Measurements from ENCODE around the gene TTC16. TPM values are rescaled to one million over a fixed set of nuclear protein-coding genes. Genes with fewer than 3 reads are reported as not detected.

The TTC16 gene
- total RNA-seq, 1 donor from 2014 or later = 0.07 TPM

DNA sequence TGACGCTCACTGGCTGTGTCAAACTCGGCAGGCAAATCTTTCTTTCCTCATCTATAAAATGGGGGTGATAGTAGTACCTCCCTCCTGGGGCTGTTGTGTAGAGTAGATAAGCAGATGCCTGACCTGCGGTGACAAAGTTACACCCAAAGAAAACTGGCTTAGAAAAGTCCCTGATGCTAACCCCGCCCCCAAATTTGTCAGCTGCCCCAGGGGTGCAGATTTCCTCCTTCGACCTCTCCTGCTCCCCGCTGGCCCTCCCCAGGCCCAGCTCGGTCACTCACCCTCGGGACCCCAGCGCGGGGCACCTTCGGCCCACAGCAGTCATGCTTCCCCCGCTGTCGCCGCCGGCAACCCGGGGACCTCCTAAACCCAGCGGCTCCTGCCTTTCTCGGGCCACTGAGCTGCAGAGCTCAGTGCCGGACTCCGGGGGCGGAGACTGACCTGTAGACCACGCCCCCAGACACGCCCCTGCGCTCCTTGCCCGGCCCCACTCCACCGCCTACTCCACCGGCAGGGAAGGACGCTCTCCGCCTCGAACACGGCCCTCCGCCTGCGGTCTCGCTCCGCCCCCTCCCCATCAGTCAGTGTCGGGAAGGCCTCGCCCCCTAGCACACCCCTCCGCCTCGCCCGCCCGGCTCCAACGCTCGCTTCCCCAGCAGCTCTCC is 55.2 kb downstream of the TTC16 start:
- TF ChIP-seq, protein P1, sequence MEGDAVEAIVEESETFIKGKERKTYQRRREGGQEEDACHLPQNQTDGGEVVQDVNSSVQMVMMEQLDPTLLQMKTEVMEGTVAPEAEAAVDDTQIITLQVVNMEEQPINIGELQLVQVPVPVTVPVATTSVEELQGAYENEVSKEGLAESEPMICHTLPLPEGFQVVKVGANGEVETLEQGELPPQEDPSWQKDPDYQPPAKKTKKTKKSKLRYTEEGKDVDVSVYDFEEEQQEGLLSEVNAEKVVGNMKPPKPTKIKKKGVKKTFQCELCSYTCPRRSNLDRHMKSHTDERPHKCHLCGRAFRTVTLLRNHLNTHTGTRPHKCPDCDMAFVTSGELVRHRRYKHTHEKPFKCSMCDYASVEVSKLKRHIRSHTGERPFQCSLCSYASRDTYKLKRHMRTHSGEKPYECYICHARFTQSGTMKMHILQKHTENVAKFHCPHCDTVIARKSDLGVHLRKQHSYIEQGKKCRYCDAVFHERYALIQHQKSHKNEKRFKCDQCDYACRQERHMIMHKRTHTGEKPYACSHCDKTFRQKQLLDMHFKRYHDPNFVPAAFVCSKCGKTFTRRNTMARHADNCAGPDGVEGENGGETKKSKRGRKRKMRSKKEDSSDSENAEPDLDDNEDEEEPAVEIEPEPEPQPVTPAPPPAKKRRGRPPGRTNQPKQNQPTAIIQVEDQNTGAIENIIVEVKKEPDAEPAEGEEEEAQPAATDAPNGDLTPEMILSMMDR (IDR thresholded peaks at IDR 0.05; ENCODE audit: unreplicated experiment) = no peak
- Mint-ChIP-seq H3K27ac (peak overlapping the region; percentile 77), H3K27me3 (peaks cover 44% of the 10 kb centered on the region), H3K4me1 (ENCODE audit: low read depth) (peaks cover 4% of the 10 kb centered on the region), H3K4me3 (ENCODE audit: low read depth) (peak overlapping the region; percentile 71), H3K9me3 (ENCODE audit: low read depth) (no peaks in the 10 kb centered on the region), H3K36me3 (ENCODE audit: insufficient read depth) (no peaks in the 10 kb centered on the region)
- DNase-seq (ENCODE audit: low spot score, unreplicated experiment) = peak; percentile 98

DNA sequence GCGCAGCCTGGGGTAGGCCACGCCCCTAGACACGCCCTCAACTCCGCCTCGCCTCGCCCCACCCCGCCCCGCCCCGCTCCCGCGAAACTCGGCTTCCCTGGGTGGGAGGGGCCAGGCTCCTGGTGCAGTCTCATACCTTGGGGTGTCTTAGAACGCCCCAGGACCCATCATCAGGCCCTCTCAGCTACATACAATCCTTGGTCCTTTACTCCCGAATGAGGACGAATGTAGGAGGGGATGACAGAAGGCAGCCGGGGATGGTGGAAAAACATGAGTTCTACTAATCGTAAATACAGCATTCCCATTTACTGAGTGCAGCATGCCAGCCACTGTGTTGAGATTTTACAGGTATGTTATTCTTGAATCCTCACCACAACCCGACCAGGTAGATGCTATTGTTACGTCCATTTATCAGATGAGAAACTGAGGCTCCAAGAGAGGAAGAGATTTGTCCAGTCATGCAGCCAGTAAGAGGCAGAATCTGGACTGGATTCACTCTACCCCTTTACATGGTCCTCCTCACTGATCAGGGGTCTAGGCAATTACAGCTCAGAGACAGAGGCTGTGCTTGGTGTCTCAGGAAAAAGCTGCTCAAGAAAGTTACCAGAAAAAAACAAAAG is 55.8 kb downstream of the TTC16 start:
- TF ChIP-seq, protein P1 (IDR thresholded peaks at IDR 0.05; ENCODE audit: unreplicated experiment) = no peak
- Mint-ChIP-seq H3K27me3 (peaks cover 39% of the 10 kb centered on the region), H3K9me3 (ENCODE audit: low read depth) (no peaks in the 10 kb centered on the region), H3K36me3 (ENCODE audit: insufficient read depth) (no peaks in the 10 kb centered on the region), H3K27ac (no peak overlapping the region), H3K4me3 (ENCODE audit: low read depth) (no peak overlapping the region), H3K4me1 (ENCODE audit: low read depth) (peaks cover 4% of the 10 kb centered on the region)
- no peak for DNase-seq (ENCODE audit: low spot score, unreplicated experiment)

DNA sequence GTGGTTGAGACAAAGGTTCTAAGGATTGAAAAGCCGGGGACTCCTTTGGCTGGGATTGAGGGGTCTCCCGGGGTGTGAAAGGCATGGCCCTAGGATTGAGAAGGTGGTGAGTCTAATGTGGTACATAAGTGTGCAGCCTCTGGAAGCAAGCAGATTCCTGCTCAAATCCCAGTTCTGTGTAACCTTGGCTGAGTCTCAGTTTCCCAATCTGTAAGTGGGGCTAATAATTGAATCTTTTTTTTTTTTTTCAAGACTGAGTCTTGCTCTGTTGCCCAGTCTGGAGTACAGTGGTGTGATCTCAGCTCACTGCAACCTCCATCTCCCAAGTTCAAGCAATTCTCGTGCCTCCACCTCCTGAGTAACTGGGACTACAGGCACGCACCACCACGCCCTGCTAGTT is 56.7 kb downstream of the TTC16 start:
- no peak for DNase-seq (ENCODE audit: low spot score, unreplicated experiment)
- Mint-ChIP-seq H3K27me3 (peaks cover 32% of the 10 kb centered on the region), H3K4me3 (ENCODE audit: low read depth) (no peak overlapping the region), H3K9me3 (ENCODE audit: low read depth) (no peaks in the 10 kb centered on the region), H3K36me3 (ENCODE audit: insufficient read depth) (no peaks in the 10 kb centered on the region), H3K4me1 (ENCODE audit: low read depth) (peaks cover 4% of the 10 kb centered on the region), H3K27ac (no peak overlapping the region)
- TF ChIP-seq, protein P1 (IDR thresholded peaks at IDR 0.05; ENCODE audit: unreplicated experiment) = no peak

DNA sequence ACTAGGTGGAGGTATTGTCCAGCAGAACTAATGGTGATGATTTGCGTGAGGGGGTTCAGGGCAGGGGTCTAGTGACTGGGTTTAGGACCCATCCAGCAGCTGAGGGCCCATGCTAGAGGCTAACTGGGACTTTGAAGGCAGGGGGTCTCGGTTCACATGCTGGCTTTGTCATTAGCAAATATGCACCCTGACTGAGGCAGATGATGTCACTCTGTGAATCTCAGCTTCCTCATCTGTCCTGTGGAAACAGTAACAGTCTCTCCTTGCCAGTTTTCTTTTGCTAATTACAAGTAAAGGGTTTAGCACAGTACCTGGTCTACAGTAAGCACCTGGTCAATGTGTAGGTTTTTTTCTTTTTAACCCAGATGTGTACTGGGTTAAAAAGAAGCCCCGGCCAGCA is 57.4 kb downstream of the TTC16 start:
- no peak overlapping the region for H3K4me3 Mint-ChIP-seq (ENCODE audit: low read depth)
- H3K9me3 Mint-ChIP-seq (ENCODE audit: low read depth) = no peaks in the 10 kb centered on the region
- no peak overlapping the region for H3K27ac Mint-ChIP-seq
- H3K27me3 Mint-ChIP-seq = peaks cover 33% of the 10 kb centered on the region
- peaks cover 4% of the 10 kb centered on the region for H3K4me1 Mint-ChIP-seq (ENCODE audit: low read depth)
- TF ChIP-seq, protein P1 (IDR thresholded peaks at IDR 0.05; ENCODE audit: unreplicated experiment) = no peak
- no peaks in the 10 kb centered on the region for H3K36me3 Mint-ChIP-seq (ENCODE audit: insufficient read depth)
- no peak for DNase-seq (ENCODE audit: low spot score, unreplicated experiment)

DNA sequence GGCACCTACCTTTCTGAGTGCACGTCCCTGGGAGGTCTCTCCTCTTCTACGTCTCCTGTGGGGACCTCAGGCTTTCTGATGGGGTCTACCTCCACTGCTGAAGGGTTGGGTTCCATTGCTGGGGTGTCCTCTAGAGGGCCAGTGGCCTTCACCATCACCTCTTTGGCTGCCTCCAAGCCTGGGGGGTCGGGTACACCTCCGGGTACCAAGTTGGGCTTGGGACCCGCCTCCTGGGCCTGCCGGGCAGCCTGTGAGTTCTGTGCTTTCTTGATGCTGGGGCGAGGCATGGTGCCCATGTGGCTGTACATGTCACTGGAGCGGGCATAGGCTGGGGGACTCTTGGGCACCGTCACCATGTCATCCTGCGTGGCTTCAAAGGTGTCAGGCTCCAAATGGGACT is 58.1 kb downstream of the TTC16 start:
- TF ChIP-seq, protein P1 (IDR thresholded peaks at IDR 0.05; ENCODE audit: unreplicated experiment) = no peak
- Mint-ChIP-seq H3K27me3 (peaks cover 29% of the 10 kb centered on the region), H3K36me3 (ENCODE audit: insufficient read depth) (no peaks in the 10 kb centered on the region), H3K4me3 (ENCODE audit: low read depth) (no peak overlapping the region), H3K27ac (no peak overlapping the region), H3K4me1 (ENCODE audit: low read depth) (peaks cover 4% of the 10 kb centered on the region), H3K9me3 (ENCODE audit: low read depth) (no peaks in the 10 kb centered on the region)
- no peak for DNase-seq (ENCODE audit: low spot score, unreplicated experiment)
